HG03139 (cell line): ENCODE measurements around the gene SNTG2.
"Not testable (repeated sequence)": the region's sequence is repeated elsewhere in the genome, so short reads cannot be mapped to it uniquely, and the experiment has no call there.

ENCODE experiments used
- ATAC-seq: cut with Tn5 transposase; IDR thresholded peaks from one replicate; pipeline ENCODE4 v1.9.1; 2021; ENCODE audit not compliant: unreplicated experiment

The SNTG2 gene

GRCh38 chr2:950080-950966 lies at the start of gene SNTG2:
Gene SNTG2, plus strand, starts transcription at chr2:950849. Its CDS starts 148 bp downstream, at chr2:950997.
- no peak for ATAC-seq

GRCh38 chr2:902584-902983 lies 48.1 kb upstream of the SNTG2 start:
- ATAC-seq = no peak

GRCh38 chr2:903223-903900 lies 47.3 kb upstream of the SNTG2 start:
- ATAC-seq = no peak

- ATAC-seq = no peak
Measured at GRCh38 chr2:904246-905024, 46.2 kb upstream of the SNTG2 start.

GRCh38 chr2:905091-905832 lies 45.4 kb upstream of the SNTG2 start:
- ATAC-seq = no peak

- ATAC-seq = no peak
Measured at GRCh38 chr2:905833-906140, 44.9 kb upstream of the SNTG2 start.

- no peak for ATAC-seq
Measured at GRCh38 chr2:907706-908105, 42.9 kb upstream of the SNTG2 start.

- no peak for ATAC-seq
Measured at GRCh38 chr2:908568-908967, 42.1 kb upstream of the SNTG2 start.

- not testable (repeated sequence) for ATAC-seq
Measured at GRCh38 chr2:909764-910379, 40.8 kb upstream of the SNTG2 start.

GRCh38 chr2:910698-911097 lies 40.0 kb upstream of the SNTG2 start:
- no peak for ATAC-seq

GRCh38 chr2:915979-916378 lies 34.7 kb upstream of the SNTG2 start:
- ATAC-seq = no peak

GRCh38 chr2:916935-917334 lies 33.7 kb upstream of the SNTG2 start:
- ATAC-seq = no peak

GRCh38 chr2:919672-920071 lies 31.0 kb upstream of the SNTG2 start:
- no peak for ATAC-seq

- no peak for ATAC-seq
Measured at GRCh38 chr2:920573-920972, 30.1 kb upstream of the SNTG2 start.

GRCh38 chr2:920999-921398 lies 29.6 kb upstream of the SNTG2 start:
- no peak for ATAC-seq

- no peak for ATAC-seq
Measured at GRCh38 chr2:922185-922584, 28.5 kb upstream of the SNTG2 start.

GRCh38 chr2:923832-924601 lies 26.6 kb upstream of the SNTG2 start:
- no peak for ATAC-seq

- no peak for ATAC-seq
Measured at GRCh38 chr2:924701-925100, 25.9 kb upstream of the SNTG2 start.

- no peak for ATAC-seq
Measured at GRCh38 chr2:925309-925708, 25.3 kb upstream of the SNTG2 start.

- no peak for ATAC-seq
Measured at GRCh38 chr2:925711-926110, 24.9 kb upstream of the SNTG2 start.
